ENCODE results near the gene GP1BB.
"Not testable (repeated sequence)": the region's sequence is repeated elsewhere in the genome, so short reads cannot be mapped to it uniquely, and the experiment has no call there.

Gene GP1BB

GRCh38 chr22:19723232-19723982 is at the start of gene GP1BB:
Gene GP1BB (plus strand): TSS chr22:19723539. CDS start chr22:19723570, 31 bp downstream.
- TF ChIP-seq CTCF (conservative IDR thresholded peaks at IDR 0.05; ENCODE audit: control insufficient read depth, insufficient read depth, low read depth, low read length), result no peak
- H3K4me3 ChIP-seq (ENCODE audit: control insufficient read depth, low read depth, low read length), result no peak within 1 kb of the TSS
- no peak for DNase-seq (ENCODE audit: low read depth)

- TF ChIP-seq CTCF (conservative IDR thresholded peaks at IDR 0.05; ENCODE audit: control insufficient read depth, insufficient read depth, low read depth, low read length), result no peak
- DNase-seq (ENCODE audit: low read depth), result no peak
- no peak overlapping the region for H3K4me3 ChIP-seq (ENCODE audit: control insufficient read depth, low read depth, low read length)
Measured at GRCh38 chr22:19673660-19674059, 49.7 kb upstream of the GP1BB start.

- no peak overlapping the region for H3K4me3 ChIP-seq (ENCODE audit: control insufficient read depth, low read depth, low read length)
- DNase-seq (ENCODE audit: low read depth), result peak; percentile 21
- TF ChIP-seq CTCF (conservative IDR thresholded peaks at IDR 0.05; ENCODE audit: control insufficient read depth, insufficient read depth, low read depth, low read length), result no peak
Measured at GRCh38 chr22:19674129-19674928, 49.0 kb upstream of the GP1BB start.

GRCh38 chr22:19674929-19675253 is 48.4 kb upstream of the GP1BB start:
- DNase-seq (ENCODE audit: low read depth), result no peak
- H3K4me3 ChIP-seq (ENCODE audit: control insufficient read depth, low read depth, low read length), result no peak overlapping the region
- TF ChIP-seq CTCF (conservative IDR thresholded peaks at IDR 0.05; ENCODE audit: control insufficient read depth, insufficient read depth, low read depth, low read length), result no peak

GRCh38 chr22:19675428-19675827 is 47.9 kb upstream of the GP1BB start:
- no peak for DNase-seq (ENCODE audit: low read depth)
- no peak for TF ChIP-seq CTCF (conservative IDR thresholded peaks at IDR 0.05; ENCODE audit: control insufficient read depth, insufficient read depth, low read depth, low read length)
- H3K4me3 ChIP-seq (ENCODE audit: control insufficient read depth, low read depth, low read length), result no peak overlapping the region

- H3K4me3 ChIP-seq (ENCODE audit: control insufficient read depth, low read depth, low read length); DNase-seq (ENCODE audit: low read depth): not testable (repeated sequence)
Measured at GRCh38 chr22:19676437-19676836, 46.9 kb upstream of the GP1BB start.

- no peak overlapping the region for H3K4me3 ChIP-seq (ENCODE audit: control insufficient read depth, low read depth, low read length)
- no peak for TF ChIP-seq CTCF (conservative IDR thresholded peaks at IDR 0.05; ENCODE audit: control insufficient read depth, insufficient read depth, low read depth, low read length)
- no peak for DNase-seq (ENCODE audit: low read depth)
Measured at GRCh38 chr22:19678949-19679521, 44.3 kb upstream of the GP1BB start.

Data from fibroblast of mammary gland (primary cell).